Tibial nerve (tissue), 4 donors: ENCODE data around the gene FOXI1.

Experiments
- CTCF ChIP-seq, 5 experiments: fragments of 200-600 bp in 3 of 5; fragments of 450-650 bp in 2 of 5; sonication (generic) in 3 of 5; IDR thresholded peaks; one replicate each; pipeline ENCODE4 v1.5.1; 2016 to 2019; ENCODE audit warnings: antibody characterized with exemption in 5 of 5, mild to moderate bottlenecking in 3 of 5, moderate library complexity in 2 of 5
- EP300 ChIP-seq, 2 donors: sonication (generic); formaldehyde crosslinking; IDR thresholded peaks; one replicate each; pipeline ENCODE4 v1.6.1; 2017; ENCODE audit warnings: antibody characterized with exemption in 2 of 2, mild to moderate bottlenecking in 1 of 2
- POLR2A ChIP-seq, 2 donors: fragments of 450-650 bp; IDR thresholded peaks; one replicate each; pipeline ENCODE4 v1.6.1; 2017; ENCODE audit warnings: antibody characterized with exemption in 2 of 2, mild to moderate bottlenecking in 2 of 2, moderate library complexity in 2 of 2

- TF ChIP-seq CTCF (IDR thresholded peaks at IDR 0.05) (no peak), EP300 (IDR thresholded peaks at IDR 0.05) (no peak), POLR2A (IDR thresholded peaks at IDR 0.05) (no peak)
Measured at GRCh38 chr5:170151097-170151831, 45.6 kb downstream of the FOXI1 start.
